SK-N-SH (cell line): ENCODE measurements around the gene LIM2. TPM values are rescaled to one million over a fixed set of nuclear protein-coding genes. Genes with fewer than 3 reads are reported as not detected.

ENCODE experiments used
- CTCF ChIA-PET: fragments of 300-600, 350-600 bp; formaldehyde crosslinking; extraction: SDS; loops from one replicate; lab custom pipeline; 2021; lab: Yijun Ruan, JAX
- POLR2A ChIA-PET: fragments of 350-600 bp; sonication (Branson Sonifier 250); formaldehyde crosslinking; extraction: SDS; loops from one replicate; lab custom pipeline; 2020; ENCODE audit warnings: antibody characterized with exemption, inconsistent platforms; lab: Yijun Ruan, JAX
- DNase-seq: peaks from one replicate; pipeline ENCODE4 v3.0.0; 2012
- H2AFZ ChIP-seq: fragments of 200-600 bp; sonication (generic); 2 replicates; pipeline ENCODE4 v1.8.1; 2016; ENCODE audit warnings: antibody characterized with exemption, mild to moderate bottlenecking, low read depth
- H3F3A ChIP-seq: fragments of 200-600 bp; sonication (generic); replicated peaks from 2 replicates; pipeline ENCODE3; 2016; ENCODE audit warnings: antibody characterized with exemption, mild to moderate bottlenecking; ENCODE audit not compliant: insufficient read depth
- H3K27ac ChIP-seq, 2 experiments: fragments of 200-500 bp in 1 of 2; fragments of 200-600 bp in 1 of 2; sonication (Bioruptor generic) in 1 of 2; sonication (generic), shearing (Covaris generic) in 1 of 2; 2 replicates each; pipeline versions ENCODE4 v1.5.1 to v1.6.1; 2014 to 2016; ENCODE audit warnings: low read depth in 2 of 2, inconsistent platforms in 1 of 2, low read length in 1 of 2, mild to moderate bottlenecking in 1 of 2, mixed read lengths in 1 of 2
- H3K27me3 ChIP-seq: fragments of 200-600 bp; sonication (generic), shearing (Covaris generic); 2 replicates; pipeline ENCODE4 v1.6.1; 2016; ENCODE audit warnings: mixed run types; ENCODE audit not compliant: insufficient read depth
- H3K36me3 ChIP-seq, 2 experiments: fragments of 200-500 bp in 1 of 2; fragments of 200-600 bp in 1 of 2; sonication (Bioruptor generic) in 1 of 2; sonication (generic) in 1 of 2; replicated peaks in 1 of 2; 2 replicates each; pipeline versions ENCODE3 to v1.5.1; 2014 to 2016; ENCODE audit warnings: low read length in 1 of 2, mild to moderate bottlenecking in 1 of 2; ENCODE audit not compliant: insufficient read depth in 2 of 2, control insufficient read depth in 1 of 2
- H3K4me1 ChIP-seq, 2 experiments: fragments of 200-500 bp in 1 of 2; fragments of 200-600 bp in 1 of 2; sonication (Bioruptor generic) in 1 of 2; sonication (generic), shearing (Covaris generic) in 1 of 2; 2 replicates each; pipeline versions ENCODE4 v1.5.1 to v1.6.1; 2014 to 2016; ENCODE audit warnings: low read depth in 1 of 2, low read length in 1 of 2, mixed run types in 1 of 2; ENCODE audit not compliant: insufficient read depth in 2 of 2, control insufficient read depth in 1 of 2
- H3K4me2 ChIP-seq: fragments of 200-600 bp; sonication (generic), shearing (Covaris generic); 2 replicates; pipeline ENCODE4 v1.6.1; 2017; ENCODE audit warnings: mixed run types
- H3K4me3 ChIP-seq, 2 experiments: fragments of 200-500 bp in 1 of 2; fragments of 200-600 bp in 1 of 2; sonication (Bioruptor generic) in 1 of 2; sonication (generic), shearing (Covaris generic) in 1 of 2; 2 replicates each; pipeline versions ENCODE4 v1.5.1 to v1.8.1; 2014 to 2016; ENCODE audit warnings: low read depth in 2 of 2, inconsistent platforms in 1 of 2, low read length in 1 of 2, mild to moderate bottlenecking in 1 of 2, mixed read lengths in 1 of 2, moderate library complexity in 1 of 2
- H3K79me2 ChIP-seq: fragments of 200-600 bp; sonication (generic); 2 replicates; pipeline ENCODE4 v1.8.1; 2017; ENCODE audit warnings: mild to moderate bottlenecking; ENCODE audit not compliant: insufficient read depth
- H3K9ac ChIP-seq: fragments of 200-600 bp; sonication (generic); 2 replicates; pipeline ENCODE4 v1.6.1; 2017; ENCODE audit warnings: mixed run types
- H3K9me2 ChIP-seq: fragments of 200-600 bp; sonication (generic); 2 replicates; pipeline ENCODE4 v1.6.1; 2017; ENCODE audit warnings: mixed run types
- H3K9me3 ChIP-seq: fragments of 200-600 bp; sonication (generic); 2 replicates; pipeline ENCODE4 v1.6.1; 2017; ENCODE audit warnings: mixed run types, mild to moderate bottlenecking, moderate library complexity
- H4K20me1 ChIP-seq: fragments of 200-600 bp; sonication (generic); 2 replicates; pipeline ENCODE4 v1.6.1; 2017; ENCODE audit warnings: mild to moderate bottlenecking, mixed run types; ENCODE audit not compliant: insufficient read depth
- CHD2 ChIP-seq: fragments of 150-350 bp; IDR thresholded peaks from 2 replicates; pipeline ENCODE4 v1.6.1; 2018; ENCODE audit warnings: low read length; ENCODE audit not compliant: partially characterized antibody
- ELF1 ChIP-seq: IDR thresholded peaks from 2 replicates; pipeline ENCODE4 v1.4.0; 2012
- EP300 ChIP-seq, 2 experiments: IDR thresholded peaks; 2 replicates each; pipeline versions ENCODE4 v1.4.0 to v1.6.1; 2012; ENCODE audit warnings: borderline replicate concordance in 1 of 2, low read depth in 1 of 2, low read length in 1 of 2
- EZH2phosphoT487 ChIP-seq: fragments of 200-600 bp; sonication (generic); IDR thresholded peaks from 2 replicates; pipeline ENCODE4 v1.6.1; 2017; ENCODE audit warnings: low read depth, mixed run types, mild to moderate bottlenecking, antibody characterized with exemption, moderate library complexity, borderline replicate concordance
- FOSL2 ChIP-seq: IDR thresholded peaks from 2 replicates; pipeline ENCODE4 v1.4.0; 2012; ENCODE audit warnings: low read depth, mild to moderate bottlenecking, moderate library complexity, borderline replicate concordance
- FOXJ3 ChIP-seq: sonication (generic); formaldehyde crosslinking; IDR thresholded peaks from 2 replicates; pipeline ENCODE4 v1.5.1; 2020; ENCODE audit warnings: mild to moderate bottlenecking, missing genetic modification reagents
- GABPA ChIP-seq: IDR thresholded peaks from 2 replicates; pipeline ENCODE4 v1.4.0; 2012; ENCODE audit warnings: low read depth, mild to moderate bottlenecking
- GATA2 ChIP-seq: sonication (generic); formaldehyde crosslinking; IDR thresholded peaks from 2 replicates; pipeline ENCODE4 v1.5.0; 2020; ENCODE audit warnings: mild to moderate bottlenecking, missing genetic modification reagents
- MEF2A ChIP-seq: IDR thresholded peaks from 2 replicates; pipeline ENCODE4 v1.4.0; 2012; ENCODE audit warnings: low read depth, borderline replicate concordance
- MXI1 ChIP-seq: IDR thresholded peaks from 2 replicates; pipeline ENCODE4 v1.6.1; 2012; ENCODE audit warnings: mild to moderate bottlenecking, low read depth, low read length, improper control_type of control experiment
- NFIC ChIP-seq: IDR thresholded peaks from 2 replicates; pipeline ENCODE4 v1.4.0; 2012; ENCODE audit warnings: borderline replicate concordance
- RFX5 ChIP-seq: IDR thresholded peaks from 2 replicates; pipeline ENCODE4 v1.6.1; 2012; ENCODE audit warnings: mild to moderate bottlenecking, improper control_type of control experiment, low read length
- RXRA ChIP-seq: IDR thresholded peaks from 2 replicates; pipeline ENCODE4 v1.4.0; 2012; ENCODE audit warnings: low read depth, mild to moderate bottlenecking, borderline replicate concordance
- WGBS: methylation state at CpG from one replicate; pipeline ENCODE4 v1.1.6; 2017; ENCODE audit warnings: low lambda C conversion rate; 5-methylcytosine and 5-hydroxymethylcytosine counted together
- polyA plus RNA-seq, 3 experiments: library from polyadenylated mRNA; depleted of rRNA; stranded (reverse); fragments of >200 nt; gene quantifications; 2 replicates each; pipeline ENCODE4 v1.2.3, GENCODE V29; 2012
- TF ChIP-seq, protein P1 (sequence below): IDR thresholded peaks from 2 replicates; pipeline ENCODE4 v1.4.0; 2012; ENCODE audit warnings: low read depth, borderline replicate concordance
- TF ChIP-seq, protein P2 (sequence below): IDR thresholded peaks from 2 replicates; pipeline ENCODE4 v1.4.0; 2012; ENCODE audit warnings: low read depth, borderline replicate concordance

LIM2 gene
- polyA plus RNA-seq, 1 of the 3 experiments (the other 2 are of a cell fraction): not detected

DNA sequence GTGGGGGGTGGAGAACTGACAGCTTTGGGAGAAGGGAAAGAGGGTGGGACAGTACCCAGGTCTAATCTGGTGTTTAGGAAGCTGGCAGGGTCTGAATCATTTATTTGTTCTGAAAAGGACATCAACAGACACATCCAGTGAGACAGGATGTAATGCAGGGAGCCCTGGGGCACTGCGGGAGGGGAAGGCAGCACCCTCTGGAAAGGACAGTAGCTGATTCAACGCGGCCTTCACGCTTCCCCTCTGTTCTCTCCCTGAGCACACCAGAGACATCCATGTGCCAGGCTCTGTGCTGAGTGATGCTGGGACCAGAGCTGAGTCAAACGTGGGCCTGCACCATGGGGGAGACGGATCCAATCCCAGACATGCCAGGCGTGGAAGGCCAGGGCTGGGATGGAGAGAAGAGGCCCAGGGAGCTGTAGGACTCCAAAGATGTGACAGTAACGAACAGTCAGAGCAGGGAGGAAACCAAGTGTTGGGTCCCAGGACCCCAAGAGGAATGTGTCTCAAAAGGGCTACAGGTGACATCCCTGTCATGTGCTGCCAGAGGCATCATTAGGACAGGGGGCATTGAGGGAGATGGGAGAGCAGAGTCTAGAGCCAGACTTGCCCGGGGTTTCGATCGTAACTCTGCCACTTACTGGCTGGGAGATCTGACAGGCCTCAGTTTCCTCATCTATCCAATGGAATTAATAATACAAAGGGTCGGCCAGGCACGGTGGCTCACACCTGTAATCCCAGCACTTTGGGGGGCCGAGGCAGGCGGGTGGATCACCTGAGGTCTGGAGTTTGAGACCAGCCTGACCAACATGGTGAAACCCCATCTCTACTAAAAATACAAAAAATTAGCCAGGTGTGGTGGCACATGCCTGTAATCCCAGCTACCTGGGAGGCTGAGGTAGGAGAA, 23.3 kb downstream of the LIM2 start:
- Histone ChIP-seq H3K79me2 (peaks cover 6% of the 10 kb centered on the region), H2AFZ (no peak overlapping the region), H4K20me1 (no peaks in the 10 kb centered on the region), H3K9me3 (no peaks in the 10 kb centered on the region), H3K4me1 (peaks cover 6 to 21% of the 10 kb centered on the region in 2 experiments; a peak in 3 of 4 replicates), H3K27ac (no peak overlapping the region; a peak in 1 of 4 replicates), H3K9ac (no peak overlapping the region), H3F3A (peaks cover 5% of the 10 kb centered on the region), H3K27me3 (no peaks in the 10 kb centered on the region), H3K9me2 (no peaks in the 10 kb centered on the region), H3K4me3 (no peak overlapping the region), H3K36me3 (no peaks in the 10 kb centered on the region), H3K4me2 (no peak overlapping the region)
- POLR2A ChIA-PET: no interaction called here
- WGBS: 87% methylated on average over 15 of the region's 15 CpGs
- TF ChIP-seq RFX5 (no peak), EZH2phosphoT487 (no peak)
- DNase-seq: no peak
- CTCF ChIA-PET: no interaction called here

DNA sequence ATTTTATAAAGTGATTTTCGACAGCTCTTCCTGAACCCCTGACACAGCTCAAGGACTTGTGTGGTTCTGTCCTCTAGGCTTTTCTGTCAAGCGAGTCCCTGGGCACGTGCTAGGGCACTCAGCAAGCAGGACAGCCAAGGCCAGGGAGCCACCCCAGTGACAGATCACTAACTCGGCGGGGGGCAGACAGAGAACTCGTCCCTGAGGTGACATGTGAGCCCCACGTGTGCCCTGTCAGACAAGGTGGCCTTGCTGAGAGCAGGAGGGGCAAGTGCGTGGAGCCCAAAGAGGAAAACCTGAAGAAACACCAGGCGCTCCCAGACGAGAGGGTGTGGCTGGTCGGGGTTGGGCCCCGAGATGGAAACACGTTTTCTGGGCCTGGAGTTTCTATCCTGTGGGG, 26.5 kb downstream of the LIM2 start:
- Histone ChIP-seq H3F3A (peaks cover 7% of the 10 kb centered on the region), H3K9me2 (no peaks in the 10 kb centered on the region), H3K4me3 (no peak overlapping the region), H3K4me1 (peaks cover 6 to 14% of the 10 kb centered on the region in 2 experiments; a peak in 3 of 4 replicates), H3K4me2 (no peak overlapping the region), H3K27ac (no peak overlapping the region), H3K27me3 (no peaks in the 10 kb centered on the region), H3K9me3 (no peaks in the 10 kb centered on the region), H2AFZ (no peak overlapping the region), H3K36me3 (no peaks in the 10 kb centered on the region), H3K9ac (no peak overlapping the region), H3K79me2 (peaks cover 6% of the 10 kb centered on the region), H4K20me1 (no peaks in the 10 kb centered on the region)
- DNase-seq: no peak
- ChIA-PET POLR2A (no interaction called here), CTCF (interaction anchor here (1.5 kb wide), 1 partner anchor 36 kb away, joined by 3 read pairs; no protein-coding TSS in a partner anchor)
- TF ChIP-seq RXRA (no peak), RFX5 (no peak), GABPA (no peak), CHD2 (no peak), GATA2 (CRISPR knock-in tag) (no peak), EP300 (IDR thresholded peaks at IDR 0.05; ENCODE audit: borderline replicate concordance in 1 of 2, low read depth in 1 of 2, low read length in 1 of 2) (no peak), MXI1 (no peak), FOSL2 (no peak), MEF2A (no peak), ELF1 (no peak), EZH2phosphoT487 (no peak), NFIC (no peak), FOXJ3 (CRISPR knock-in tag) (no peak)
- TF ChIP-seq, protein P1, sequence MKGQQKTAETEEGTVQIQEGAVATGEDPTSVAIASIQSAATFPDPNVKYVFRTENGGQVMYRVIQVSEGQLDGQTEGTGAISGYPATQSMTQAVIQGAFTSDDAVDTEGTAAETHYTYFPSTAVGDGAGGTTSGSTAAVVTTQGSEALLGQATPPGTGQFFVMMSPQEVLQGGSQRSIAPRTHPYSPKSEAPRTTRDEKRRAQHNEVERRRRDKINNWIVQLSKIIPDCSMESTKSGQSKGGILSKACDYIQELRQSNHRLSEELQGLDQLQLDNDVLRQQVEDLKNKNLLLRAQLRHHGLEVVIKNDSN: no peak
- TF ChIP-seq, protein P2, sequence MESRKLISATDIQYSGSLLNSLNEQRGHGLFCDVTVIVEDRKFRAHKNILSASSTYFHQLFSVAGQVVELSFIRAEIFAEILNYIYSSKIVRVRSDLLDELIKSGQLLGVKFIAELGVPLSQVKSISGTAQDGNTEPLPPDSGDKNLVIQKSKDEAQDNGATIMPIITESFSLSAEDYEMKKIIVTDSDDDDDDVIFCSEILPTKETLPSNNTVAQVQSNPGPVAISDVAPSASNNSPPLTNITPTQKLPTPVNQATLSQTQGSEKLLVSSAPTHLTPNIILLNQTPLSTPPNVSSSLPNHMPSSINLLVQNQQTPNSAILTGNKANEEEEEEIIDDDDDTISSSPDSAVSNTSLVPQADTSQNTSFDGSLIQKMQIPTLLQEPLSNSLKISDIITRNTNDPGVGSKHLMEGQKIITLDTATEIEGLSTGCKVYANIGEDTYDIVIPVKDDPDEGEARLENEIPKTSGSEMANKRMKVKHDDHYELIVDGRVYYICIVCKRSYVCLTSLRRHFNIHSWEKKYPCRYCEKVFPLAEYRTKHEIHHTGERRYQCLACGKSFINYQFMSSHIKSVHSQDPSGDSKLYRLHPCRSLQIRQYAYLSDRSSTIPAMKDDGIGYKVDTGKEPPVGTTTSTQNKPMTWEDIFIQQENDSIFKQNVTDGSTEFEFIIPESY: no peak
- 93% methylated on average over 13 of the region's 13 CpGs for whole genome bisulfite sequencing
